ENCODE data around the gene SMARCC2. TPM values are rescaled to one million over a fixed set of nuclear protein-coding genes. Genes with fewer than 3 reads are reported as not detected.

The SMARCC2 gene
- total and polyA plus RNA-seq, 2 of the 13 experiments (the other 11 are each of a cell fraction or from before 2014, with no cell fraction given): 21.3 to 24.1 TPM

DNA sequence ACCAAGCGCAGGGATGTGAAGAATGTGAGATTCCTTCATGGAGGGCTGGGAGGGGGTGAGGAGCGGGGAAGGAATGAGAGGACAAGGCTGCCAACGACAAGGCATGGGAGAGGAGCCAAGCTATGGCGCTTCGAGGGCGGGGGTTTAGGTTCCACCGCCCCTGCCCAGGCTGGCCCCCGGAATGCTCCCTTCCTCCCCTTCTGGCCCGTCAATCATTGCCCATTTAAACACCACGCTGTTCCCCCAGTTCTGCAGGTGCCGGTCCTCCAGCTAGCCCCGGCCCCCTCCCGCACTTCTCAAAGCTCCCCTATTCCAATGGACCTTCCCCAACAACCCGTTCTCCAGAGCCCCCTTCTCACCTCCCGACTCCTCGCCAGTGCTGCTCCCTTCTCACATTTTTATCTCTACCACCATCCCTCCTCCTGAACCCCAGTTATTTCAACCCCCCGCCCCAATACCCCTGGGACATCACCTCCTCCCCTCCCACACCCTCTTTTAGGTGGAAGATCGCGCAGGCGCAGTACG is 32.0 kb upstream of the SMARCC2 start (continued):
- TF ChIP-seq, protein P1, sequence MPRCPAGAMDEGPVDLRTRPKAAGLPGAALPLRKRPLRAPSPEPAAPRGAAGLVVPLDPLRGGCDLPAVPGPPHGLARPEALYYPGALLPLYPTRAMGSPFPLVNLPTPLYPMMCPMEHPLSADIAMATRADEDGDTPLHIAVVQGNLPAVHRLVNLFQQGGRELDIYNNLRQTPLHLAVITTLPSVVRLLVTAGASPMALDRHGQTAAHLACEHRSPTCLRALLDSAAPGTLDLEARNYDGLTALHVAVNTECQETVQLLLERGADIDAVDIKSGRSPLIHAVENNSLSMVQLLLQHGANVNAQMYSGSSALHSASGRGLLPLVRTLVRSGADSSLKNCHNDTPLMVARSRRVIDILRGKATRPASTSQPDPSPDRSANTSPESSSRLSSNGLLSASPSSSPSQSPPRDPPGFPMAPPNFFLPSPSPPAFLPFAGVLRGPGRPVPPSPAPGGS (CRISPR knock-in tag; IDR thresholded peaks at IDR 0.05): no peak
- TF ChIP-seq, protein P2, sequence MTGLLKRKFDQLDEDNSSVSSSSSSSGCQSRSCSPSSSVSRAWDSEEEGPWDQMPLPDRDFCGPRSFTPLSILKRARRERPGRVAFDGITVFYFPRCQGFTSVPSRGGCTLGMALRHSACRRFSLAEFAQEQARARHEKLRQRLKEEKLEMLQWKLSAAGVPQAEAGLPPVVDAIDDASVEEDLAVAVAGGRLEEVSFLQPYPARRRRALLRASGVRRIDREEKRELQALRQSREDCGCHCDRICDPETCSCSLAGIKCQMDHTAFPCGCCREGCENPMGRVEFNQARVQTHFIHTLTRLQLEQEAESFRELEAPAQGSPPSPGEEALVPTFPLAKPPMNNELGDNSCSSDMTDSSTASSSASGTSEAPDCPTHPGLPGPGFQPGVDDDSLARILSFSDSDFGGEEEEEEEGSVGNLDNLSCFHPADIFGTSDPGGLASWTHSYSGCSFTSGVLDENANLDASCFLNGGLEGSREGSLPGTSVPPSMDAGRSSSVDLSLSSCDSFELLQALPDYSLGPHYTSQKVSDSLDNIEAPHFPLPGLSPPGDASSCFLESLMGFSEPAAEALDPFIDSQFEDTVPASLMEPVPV (CRISPR knock-in tag; IDR thresholded peaks at IDR 0.05): peak; percentile 36; the same call in 1 of the 2 replicates
- TF ChIP-seq, protein P3, sequence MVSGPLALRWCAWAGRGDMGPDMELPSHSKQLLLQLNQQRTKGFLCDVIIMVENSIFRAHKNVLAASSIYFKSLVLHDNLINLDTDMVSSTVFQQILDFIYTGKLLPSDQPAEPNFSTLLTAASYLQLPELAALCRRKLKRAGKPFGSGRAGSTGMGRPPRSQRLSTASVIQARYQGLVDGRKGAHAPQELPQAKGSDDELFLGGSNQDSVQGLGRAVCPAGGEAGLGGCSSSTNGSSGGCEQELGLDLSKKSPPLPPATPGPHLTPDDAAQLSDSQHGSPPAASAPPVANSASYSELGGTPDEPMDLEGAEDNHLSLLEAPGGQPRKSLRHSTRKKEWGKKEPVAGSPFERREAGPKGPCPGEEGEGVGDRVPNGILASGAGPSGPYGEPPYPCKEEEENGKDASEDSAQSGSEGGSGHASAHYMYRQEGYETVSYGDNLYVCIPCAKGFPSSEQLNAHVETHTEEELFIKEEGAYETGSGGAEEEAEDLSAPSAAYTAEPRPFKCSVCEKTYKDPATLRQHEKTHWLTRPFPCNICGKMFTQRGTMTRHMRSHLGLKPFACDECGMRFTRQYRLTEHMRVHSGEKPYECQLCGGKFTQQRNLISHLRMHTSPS (CRISPR knock-in tag; IDR thresholded peaks at IDR 0.05; ENCODE audit: low read depth): 0 out of 2 replicates have a peak, but pooled peaks have one; percentile 13
- no peak for TF ChIP-seq THYN1 (CRISPR knock-in tag; IDR thresholded peaks at IDR 0.05; ENCODE audit: borderline replicate concordance, low read depth)
- TF ChIP-seq ZNF782 (CRISPR knock-in tag; IDR thresholded peaks at IDR 0.05; ENCODE audit: borderline replicate concordance): no peak
- no peak for TF ChIP-seq NFE2L1 (CRISPR knock-in tag; IDR thresholded peaks at IDR 0.05; ENCODE audit: borderline replicate concordance)
- no peak for TF ChIP-seq SOX13 (IDR thresholded peaks at IDR 0.05)
- no peak for TF ChIP-seq SOX13 (CRISPR knock-in tag; conservative IDR thresholded peaks at IDR 0.05 in 1 of 2, IDR thresholded peaks at IDR 0.05 in 1 of 2)
- TF ChIP-seq FOXK2 (IDR thresholded peaks at IDR 0.05): peak; percentile 82
- TF ChIP-seq ZIK1 (CRISPR knock-in tag; IDR thresholded peaks at IDR 0.05; ENCODE audit: borderline replicate concordance, low read depth): no peak
- TF ChIP-seq PAF1 (CRISPR knock-in tag; IDR thresholded peaks at IDR 0.05): no peak
- TF ChIP-seq, protein P4, sequence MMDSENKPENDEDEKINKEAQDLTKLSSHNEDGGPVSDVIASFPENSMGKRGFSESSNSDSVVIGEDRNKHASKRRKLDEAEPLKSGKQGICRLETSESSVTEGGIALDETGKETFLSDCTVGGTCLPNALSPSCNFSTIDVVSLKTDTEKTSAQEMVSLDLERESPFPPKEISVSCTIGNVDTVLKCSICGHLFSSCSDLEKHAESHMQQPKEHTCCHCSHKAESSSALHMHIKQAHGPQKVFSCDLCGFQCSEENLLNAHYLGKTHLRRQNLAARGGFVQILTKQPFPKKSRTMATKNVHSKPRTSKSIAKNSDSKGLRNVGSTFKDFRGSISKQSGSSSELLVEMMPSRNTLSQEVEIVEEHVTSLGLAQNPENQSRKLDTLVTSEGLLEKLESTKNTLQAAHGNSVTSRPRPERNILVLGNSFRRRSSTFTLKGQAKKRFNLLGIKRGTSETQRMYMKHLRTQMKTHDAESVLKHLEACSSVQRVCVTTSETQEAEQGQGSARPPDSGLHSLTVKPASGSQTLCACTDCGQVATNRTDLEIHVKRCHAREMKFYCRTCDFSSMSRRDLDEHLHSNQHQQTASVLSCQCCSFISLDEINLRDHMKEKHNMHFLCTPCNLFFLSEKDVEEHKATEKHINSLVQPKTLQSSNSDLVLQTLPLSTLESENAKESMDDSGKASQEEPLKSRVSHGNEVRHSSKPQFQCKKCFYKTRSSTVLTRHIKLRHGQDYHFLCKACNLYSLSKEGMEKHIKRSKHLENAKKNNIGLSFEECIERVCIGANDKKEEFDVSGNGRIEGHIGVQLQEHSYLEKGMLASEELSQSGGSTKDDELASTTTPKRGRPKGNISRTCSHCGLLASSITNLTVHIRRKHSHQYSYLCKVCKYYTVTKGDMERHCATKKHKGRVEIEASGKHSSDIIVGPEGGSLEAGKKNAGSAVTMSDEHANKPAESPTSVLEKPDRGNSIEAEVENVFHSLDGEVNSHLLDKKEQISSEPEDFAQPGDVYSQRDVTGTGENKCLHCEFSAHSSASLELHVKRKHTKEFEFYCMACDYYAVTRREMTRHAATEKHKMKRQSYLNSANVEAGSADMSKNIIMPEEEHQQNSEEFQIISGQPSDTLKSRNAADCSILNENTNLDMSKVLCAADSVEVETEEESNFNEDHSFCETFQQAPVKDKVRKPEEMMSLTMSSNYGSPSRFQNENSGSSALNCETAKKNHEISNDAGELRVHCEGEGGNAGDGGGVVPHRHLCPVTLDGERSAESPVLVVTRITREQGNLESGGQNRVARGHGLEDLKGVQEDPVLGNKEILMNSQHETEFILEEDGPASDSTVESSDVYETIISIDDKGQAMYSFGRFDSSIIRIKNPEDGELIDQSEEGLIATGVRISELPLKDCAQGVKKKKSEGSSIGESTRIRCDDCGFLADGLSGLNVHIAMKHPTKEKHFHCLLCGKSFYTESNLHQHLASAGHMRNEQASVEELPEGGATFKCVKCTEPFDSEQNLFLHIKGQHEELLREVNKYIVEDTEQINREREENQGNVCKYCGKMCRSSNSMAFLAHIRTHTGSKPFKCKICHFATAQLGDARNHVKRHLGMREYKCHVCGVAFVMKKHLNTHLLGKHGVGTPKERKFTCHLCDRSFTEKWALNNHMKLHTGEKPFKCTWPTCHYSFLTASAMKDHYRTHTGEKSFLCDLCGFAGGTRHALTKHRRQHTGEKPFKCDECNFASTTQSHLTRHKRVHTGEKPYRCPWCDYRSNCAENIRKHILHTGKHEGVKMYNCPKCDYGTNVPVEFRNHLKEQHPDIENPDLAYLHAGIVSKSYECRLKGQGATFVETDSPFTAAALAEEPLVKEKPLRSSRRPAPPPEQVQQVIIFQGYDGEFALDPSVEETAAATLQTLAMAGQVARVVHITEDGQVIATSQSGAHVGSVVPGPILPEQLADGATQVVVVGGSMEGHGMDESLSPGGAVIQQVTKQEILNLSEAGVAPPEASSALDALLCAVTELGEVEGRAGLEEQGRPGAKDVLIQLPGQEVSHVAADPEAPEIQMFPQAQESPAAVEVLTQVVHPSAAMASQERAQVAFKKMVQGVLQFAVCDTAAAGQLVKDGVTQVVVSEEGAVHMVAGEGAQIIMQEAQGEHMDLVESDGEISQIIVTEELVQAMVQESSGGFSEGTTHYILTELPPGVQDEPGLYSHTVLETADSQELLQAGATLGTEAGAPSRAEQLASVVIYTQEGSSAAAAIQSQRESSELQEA (CRISPR knock-in tag; IDR thresholded peaks at IDR 0.05; ENCODE audit: not compliant biosample characterization): no peak
- TF ChIP-seq ZNF619 (CRISPR knock-in tag; IDR thresholded peaks at IDR 0.05): no peak
- TF ChIP-seq ZNF510 (CRISPR knock-in tag; IDR thresholded peaks at IDR 0.05; ENCODE audit: low read depth): no peak
- TF ChIP-seq DNMT1 (CRISPR knock-in tag; IDR thresholded peaks at IDR 0.05): 0 out of 2 replicates have a peak, but pooled peaks have one; percentile 20
